GM21529 (cell line): ENCODE measurements around the gene SLC25A33.

Source experiments
- ATAC-seq: cut with Tn5 transposase; IDR thresholded peaks from one replicate; pipeline ENCODE4 v1.9.1; 2021; ENCODE audit not compliant: unreplicated experiment

Gene SLC25A33

DNA sequence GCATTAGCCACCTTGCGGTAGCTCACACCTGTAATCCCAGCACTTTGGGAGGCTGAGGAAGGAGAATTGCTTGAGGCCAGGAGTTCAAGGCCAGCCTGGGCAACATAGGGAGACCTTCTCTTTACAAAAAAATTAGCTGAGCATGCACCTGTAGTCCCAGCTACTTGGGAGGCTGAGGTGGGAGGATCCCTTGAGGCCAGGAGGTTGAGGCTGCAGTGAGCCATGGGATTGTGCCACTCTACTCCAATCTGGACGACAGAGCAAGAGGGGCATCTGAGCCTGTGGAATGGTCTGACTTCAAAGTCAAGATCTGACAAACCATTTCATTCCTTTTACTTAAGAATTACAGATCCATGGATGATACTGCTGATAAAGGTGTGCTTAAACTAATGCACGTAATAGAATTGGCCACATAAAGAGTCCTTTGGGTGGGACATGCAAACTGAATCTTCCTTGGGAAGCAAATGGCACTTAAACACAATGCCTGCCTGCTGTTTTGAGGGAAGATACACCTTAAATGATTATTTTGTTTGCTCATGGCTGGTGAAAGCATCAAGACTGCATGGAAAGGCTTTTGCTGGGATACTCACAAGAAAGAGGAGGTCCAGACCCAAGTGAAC lies 47.0 kb downstream of the SLC25A33 start:
- no peak for ATAC-seq

GRCh38 chr1:9588551-9589143 lies 49.4 kb downstream of the SLC25A33 start, which contains the start of gene TMEM201:
TMEM201 (plus strand) TSS chr1:9588911; CDS start chr1:9588931, 20 bp downstream.
- ATAC-seq = peak; percentile 65

DNA sequence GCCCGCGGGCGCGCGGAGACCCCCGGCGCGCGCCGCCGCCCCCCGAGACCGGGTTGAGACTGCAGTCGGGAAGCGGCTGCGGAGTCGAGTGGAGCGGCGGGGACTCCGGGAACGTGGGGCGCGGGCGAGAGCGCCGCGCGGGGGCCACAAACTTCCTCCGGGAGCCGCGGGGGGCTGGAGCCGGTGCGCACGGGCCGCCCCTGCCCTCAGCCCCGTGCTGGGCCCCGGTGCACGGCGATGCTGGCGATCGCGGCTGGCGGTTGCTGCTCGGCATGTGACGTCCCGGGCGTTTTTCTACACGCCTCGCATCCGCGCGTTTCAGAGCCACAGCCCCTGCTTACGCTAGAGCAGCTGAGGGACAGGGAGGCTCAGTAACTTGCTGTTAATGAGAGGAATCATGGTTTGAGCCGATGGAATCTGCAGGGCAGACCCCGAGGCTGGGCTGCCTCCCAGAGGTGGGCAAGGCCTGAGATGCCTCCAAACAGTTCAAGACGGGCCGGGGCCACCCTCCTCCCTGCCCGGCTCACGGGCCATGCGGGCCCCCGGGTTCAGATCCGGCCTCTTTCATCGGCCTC lies 50.0 kb downstream of the SLC25A33 start:
- ATAC-seq = peak; percentile 14

DNA sequence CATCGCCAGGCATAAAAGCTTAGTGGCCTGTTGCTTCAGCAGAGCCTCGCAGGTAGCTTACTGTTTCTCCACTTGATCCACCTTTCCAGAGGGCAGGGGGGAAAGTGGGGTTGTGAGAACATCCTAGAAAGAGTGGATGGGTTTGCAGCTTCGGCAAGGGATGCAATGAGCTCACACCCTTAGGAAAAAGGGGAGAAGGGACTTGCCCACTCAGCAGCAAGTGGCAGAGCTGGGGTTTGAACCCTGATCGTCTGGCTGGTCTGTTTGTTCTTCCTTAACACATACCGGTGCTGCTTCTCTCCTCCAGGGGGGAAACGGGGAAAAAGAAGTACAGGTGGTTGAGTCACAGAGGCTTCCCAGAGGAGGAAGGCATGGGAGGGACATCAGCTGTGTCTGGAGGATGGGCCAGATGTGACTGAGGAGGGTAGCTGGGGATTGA lies 50.5 kb downstream of the SLC25A33 start:
- ATAC-seq = no peak

GRCh38 chr1:9590201-9590600 lies 50.9 kb downstream of the SLC25A33 start:
- ATAC-seq = no peak

GRCh38 chr1:9590945-9591668 lies 51.8 kb downstream of the SLC25A33 start:
- ATAC-seq = no peak

GRCh38 chr1:9591669-9592509 lies 52.6 kb downstream of the SLC25A33 start:
- no peak for ATAC-seq

GRCh38 chr1:9592510-9593075 lies 53.3 kb downstream of the SLC25A33 start:
- no peak for ATAC-seq

DNA sequence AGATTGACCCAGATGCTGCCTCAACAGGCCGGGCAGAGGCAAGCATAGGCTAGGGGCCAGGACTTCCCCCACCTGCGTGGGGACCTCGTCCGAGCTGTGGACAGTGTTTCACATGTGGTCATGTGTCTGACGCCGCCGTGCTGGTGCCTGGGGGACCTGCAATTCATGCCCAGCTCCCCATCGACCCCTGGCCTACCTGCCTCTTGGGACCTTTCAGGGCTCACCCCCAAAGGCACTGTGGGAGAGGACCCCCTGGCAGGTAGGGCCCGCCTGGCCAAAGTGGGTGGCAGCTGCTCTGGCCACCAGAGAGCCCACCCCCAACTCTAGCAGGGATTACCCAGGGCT lies 53.9 kb downstream of the SLC25A33 start:
- no peak for ATAC-seq

DNA sequence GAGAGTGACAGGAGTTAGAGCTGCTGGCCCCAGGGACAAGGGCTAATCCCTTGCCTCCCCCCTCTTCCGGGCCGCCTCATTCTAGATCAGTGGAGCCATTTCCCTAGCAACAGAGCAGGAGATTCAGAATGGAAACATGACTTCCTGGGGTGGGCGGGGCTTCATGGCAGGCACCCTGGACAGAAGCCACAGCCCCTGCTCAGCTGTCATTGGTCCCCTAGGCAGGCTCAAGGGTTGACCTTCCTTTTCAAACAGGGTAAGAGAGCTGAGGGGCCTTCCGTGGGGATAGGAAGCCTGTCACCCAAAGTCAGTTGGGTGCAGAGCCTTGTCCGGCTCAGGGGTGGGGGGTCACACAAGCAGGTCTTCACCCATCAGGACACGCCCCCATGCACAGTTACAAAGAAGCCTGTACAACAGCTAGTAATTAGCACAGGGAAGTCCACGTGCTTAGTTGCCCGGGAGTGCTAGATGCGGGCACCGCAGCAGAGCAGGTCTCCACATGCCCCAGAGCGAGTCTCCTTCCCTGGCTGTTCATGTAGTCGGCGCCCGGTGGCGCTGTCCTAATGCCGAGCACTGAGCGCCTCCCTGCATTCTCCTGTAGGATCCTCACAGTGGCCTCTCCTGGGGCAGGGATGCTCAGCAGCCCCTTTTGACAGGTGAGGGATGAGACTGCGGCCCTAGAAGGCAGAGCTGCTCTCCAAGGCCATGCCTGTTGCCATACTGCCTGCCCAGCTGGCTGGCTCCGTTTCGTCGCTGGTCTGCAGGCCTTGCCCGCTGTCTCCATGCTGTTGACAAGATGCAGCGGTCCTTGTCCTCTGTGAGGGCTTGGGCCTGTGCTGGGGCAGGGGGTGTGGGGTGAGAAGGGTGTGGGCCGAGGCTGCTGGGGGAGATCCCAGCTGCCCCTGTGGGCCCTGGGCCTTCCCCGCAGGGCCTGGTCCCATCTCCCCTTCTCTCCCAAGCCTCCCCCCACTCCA lies 54.5 kb downstream of the SLC25A33 start:
- ATAC-seq = no peak

GRCh38 chr1:9594471-9595155 lies 55.3 kb downstream of the SLC25A33 start:
- no peak for ATAC-seq

DNA sequence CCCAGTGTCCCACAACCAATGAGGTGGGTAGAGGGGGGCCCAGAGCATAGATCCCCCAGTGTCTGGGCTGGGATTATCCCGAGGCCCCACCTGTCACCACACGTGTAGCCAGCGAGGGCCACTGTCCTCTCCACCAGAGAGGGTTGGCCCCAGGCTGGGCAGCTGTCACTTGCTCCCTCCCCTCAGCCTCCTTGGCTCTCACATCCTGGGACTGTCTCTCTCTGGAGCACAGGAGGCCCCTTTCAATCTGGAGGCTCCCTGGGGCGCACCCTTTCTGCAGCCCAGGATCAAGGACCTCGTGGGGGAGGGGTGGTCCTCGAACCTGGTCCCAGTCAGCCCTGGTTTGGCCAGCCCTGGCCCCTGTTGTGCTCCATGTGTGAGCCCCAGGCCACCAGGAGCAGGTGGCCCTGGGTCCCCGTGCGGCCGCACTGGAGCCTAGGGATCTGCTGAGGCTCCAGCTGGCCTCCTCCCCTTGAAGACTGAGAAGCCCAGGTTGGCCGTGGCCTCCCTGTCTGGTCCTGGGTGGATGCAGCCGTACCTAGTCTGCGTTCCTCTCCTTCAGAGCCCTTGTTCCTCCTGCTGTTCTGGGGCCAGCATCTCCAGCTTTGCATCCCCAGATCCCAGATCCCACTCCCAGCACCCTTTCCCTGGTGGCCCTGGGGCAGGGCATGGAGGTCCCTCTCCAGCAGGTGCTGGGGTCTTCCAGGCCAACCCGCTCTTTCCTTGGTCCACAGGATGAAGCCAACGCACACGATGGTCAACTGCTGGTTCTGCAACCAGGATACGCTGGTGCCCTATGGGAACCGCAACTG lies 56.1 kb downstream of the SLC25A33 start:
- ATAC-seq = no peak

GRCh38 chr1:9595968-9596340 lies 56.7 kb downstream of the SLC25A33 start:
- ATAC-seq = no peak

GRCh38 chr1:9596415-9597123 lies 57.3 kb downstream of the SLC25A33 start:
- ATAC-seq = no peak

- no peak for ATAC-seq
These were observed 58.4 kb downstream of the SLC25A33 start for GRCh38 chr1:9597361-9598315.

- ATAC-seq = no peak
These were observed 59.0 kb downstream of the SLC25A33 start for GRCh38 chr1:9598316-9598700.
